Smooth muscle cell (in vitro differentiated cells): ENCODE measurements around the gene TM9SF4. TPM values are rescaled to one million over a fixed set of nuclear protein-coding genes. Genes with fewer than 3 reads are reported as not detected.

ENCODE experiments used
- DNase-seq: peaks from one replicate; lab custom pipeline; 2025; ENCODE audit not compliant: unreplicated experiment; lab: John Stamatoyannopoulos, UW
- H2AFZ ChIP-seq: fragments of 200-600 bp; sonication (generic); 2 replicates; pipeline ENCODE4 v1.6.0; 2016; ENCODE audit warnings: antibody characterized with exemption, low read depth, mild to moderate bottlenecking
- H3F3A ChIP-seq: fragments of 200-600 bp; sonication (generic); 2 replicates; pipeline ENCODE4 v1.6.0; 2017; ENCODE audit warnings: antibody characterized with exemption, low read depth
- H3K27ac ChIP-seq: fragments of 200-600 bp; sonication (generic); 2 replicates; pipeline ENCODE4 v1.5.1; 2016; ENCODE audit warnings: low read depth, mild to moderate bottlenecking
- H3K27me3 ChIP-seq: fragments of 200-600 bp; sonication (generic); 2 replicates; pipeline ENCODE4 v1.6.1; 2016; ENCODE audit warnings: low read depth, mild to moderate bottlenecking
- H3K36me3 ChIP-seq: fragments of 200-600 bp; sonication (generic); 2 replicates; pipeline ENCODE4 v1.5.1; 2016; ENCODE audit warnings: low read depth
- H3K4me1 ChIP-seq: fragments of 200-600 bp; sonication (generic); 2 replicates; pipeline ENCODE4 v1.5.1; 2016; ENCODE audit warnings: low read depth
- H3K4me2 ChIP-seq: fragments of 200-600 bp; sonication (generic); 2 replicates; pipeline ENCODE4 v1.6.0; 2016; ENCODE audit warnings: mild to moderate bottlenecking
- H3K4me3 ChIP-seq: fragments of 200-600 bp; sonication (generic); 2 replicates; pipeline ENCODE4 v1.5.1; 2016; ENCODE audit warnings: mild to moderate bottlenecking
- H3K79me2 ChIP-seq: fragments of 200-600 bp; sonication (generic); 2 replicates; pipeline ENCODE4 v1.6.0; 2016; ENCODE audit warnings: low read depth, mild to moderate bottlenecking
- H3K9ac ChIP-seq: fragments of 200-600 bp; sonication (generic); 2 replicates; pipeline ENCODE4 v1.6.0; 2016; ENCODE audit warnings: low read depth
- H3K9me3 ChIP-seq: fragments of 200-600 bp; sonication (generic); replicated peaks from 2 replicates; pipeline ENCODE4 v1.5.1; 2016; ENCODE audit warnings: low read depth
- H4K20me1 ChIP-seq: fragments of 200-600 bp; sonication (generic); 2 replicates; pipeline ENCODE4 v1.6.0; 2016; ENCODE audit warnings: low read depth
- WGBS: methylation state at CpG from one replicate; pipeline ENCODE4 v1.1.7; 2016; ENCODE audit warnings: low lambda C conversion rate; 5-methylcytosine and 5-hydroxymethylcytosine counted together
- polyA plus RNA-seq: library from polyadenylated mRNA; unstranded; fragments of >200 nt; fragmentation: Nextera tagmentation; extraction: Ambion mirVana; gene quantifications from 2 replicates; pipeline ENCODE4 v1.2.1, GENCODE V29; 2016
- total RNA-seq: library from RNA; depleted of rRNA; stranded (reverse); fragments of >200 nt; gene quantifications from 2 replicates; pipeline ENCODE4 v1.2.3, GENCODE V29; 2014
- TF ChIP-seq, protein P1 (sequence below): fragments of 200-600 bp; sonication (generic); IDR thresholded peaks from 2 replicates; pipeline ENCODE4 v1.5.1; 2017; ENCODE audit warnings: borderline replicate concordance, mild to moderate bottlenecking, antibody characterized with exemption; ENCODE audit not compliant: insufficient read depth, poor library complexity, severe bottlenecking

The TM9SF4 gene
- total and polyA plus RNA-seq, 2 experiments from 2014 or later, result 59.2 to 90.2 TPM

DNA sequence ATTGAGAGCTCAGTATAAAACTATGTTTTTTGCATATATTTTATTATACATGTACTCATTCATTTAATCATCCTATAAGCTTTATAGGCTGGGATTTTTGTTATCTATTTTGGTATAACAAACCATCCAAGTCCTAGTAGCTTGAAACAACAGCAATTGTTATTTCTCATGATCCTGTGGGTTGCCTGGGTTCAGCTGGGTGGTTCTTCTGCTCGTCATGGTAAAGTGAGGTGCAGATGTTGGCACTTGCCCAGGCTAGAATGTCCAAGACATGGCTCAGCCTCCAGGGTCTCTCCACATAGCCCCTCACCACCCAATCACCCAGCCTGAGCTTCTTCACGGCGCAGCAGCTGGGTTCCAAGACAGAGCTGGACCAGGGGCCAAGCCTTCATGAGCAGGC lies 20.8 kb upstream of the TM9SF4 start:
- Histone ChIP-seq H3K4me2 (no peak overlapping the region), H3K27ac (no peak overlapping the region), H3K27me3 (no peaks in the 10 kb centered on the region), H3K36me3 (no peaks in the 10 kb centered on the region), H3K9ac (no peak overlapping the region), H3F3A (no peaks in the 10 kb centered on the region), H2AFZ (no peak overlapping the region), H3K4me1 (no peaks in the 10 kb centered on the region), H4K20me1 (no peaks in the 10 kb centered on the region), H3K9me3 (no peaks in the 10 kb centered on the region), H3K4me3 (no peak overlapping the region), H3K79me2 (no peaks in the 10 kb centered on the region)
- no peak for DNase-seq
- TF ChIP-seq, protein P1, sequence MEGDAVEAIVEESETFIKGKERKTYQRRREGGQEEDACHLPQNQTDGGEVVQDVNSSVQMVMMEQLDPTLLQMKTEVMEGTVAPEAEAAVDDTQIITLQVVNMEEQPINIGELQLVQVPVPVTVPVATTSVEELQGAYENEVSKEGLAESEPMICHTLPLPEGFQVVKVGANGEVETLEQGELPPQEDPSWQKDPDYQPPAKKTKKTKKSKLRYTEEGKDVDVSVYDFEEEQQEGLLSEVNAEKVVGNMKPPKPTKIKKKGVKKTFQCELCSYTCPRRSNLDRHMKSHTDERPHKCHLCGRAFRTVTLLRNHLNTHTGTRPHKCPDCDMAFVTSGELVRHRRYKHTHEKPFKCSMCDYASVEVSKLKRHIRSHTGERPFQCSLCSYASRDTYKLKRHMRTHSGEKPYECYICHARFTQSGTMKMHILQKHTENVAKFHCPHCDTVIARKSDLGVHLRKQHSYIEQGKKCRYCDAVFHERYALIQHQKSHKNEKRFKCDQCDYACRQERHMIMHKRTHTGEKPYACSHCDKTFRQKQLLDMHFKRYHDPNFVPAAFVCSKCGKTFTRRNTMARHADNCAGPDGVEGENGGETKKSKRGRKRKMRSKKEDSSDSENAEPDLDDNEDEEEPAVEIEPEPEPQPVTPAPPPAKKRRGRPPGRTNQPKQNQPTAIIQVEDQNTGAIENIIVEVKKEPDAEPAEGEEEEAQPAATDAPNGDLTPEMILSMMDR, result no peak
- 95% methylated on average over 3 of the region's 3 CpGs for WGBS

DNA sequence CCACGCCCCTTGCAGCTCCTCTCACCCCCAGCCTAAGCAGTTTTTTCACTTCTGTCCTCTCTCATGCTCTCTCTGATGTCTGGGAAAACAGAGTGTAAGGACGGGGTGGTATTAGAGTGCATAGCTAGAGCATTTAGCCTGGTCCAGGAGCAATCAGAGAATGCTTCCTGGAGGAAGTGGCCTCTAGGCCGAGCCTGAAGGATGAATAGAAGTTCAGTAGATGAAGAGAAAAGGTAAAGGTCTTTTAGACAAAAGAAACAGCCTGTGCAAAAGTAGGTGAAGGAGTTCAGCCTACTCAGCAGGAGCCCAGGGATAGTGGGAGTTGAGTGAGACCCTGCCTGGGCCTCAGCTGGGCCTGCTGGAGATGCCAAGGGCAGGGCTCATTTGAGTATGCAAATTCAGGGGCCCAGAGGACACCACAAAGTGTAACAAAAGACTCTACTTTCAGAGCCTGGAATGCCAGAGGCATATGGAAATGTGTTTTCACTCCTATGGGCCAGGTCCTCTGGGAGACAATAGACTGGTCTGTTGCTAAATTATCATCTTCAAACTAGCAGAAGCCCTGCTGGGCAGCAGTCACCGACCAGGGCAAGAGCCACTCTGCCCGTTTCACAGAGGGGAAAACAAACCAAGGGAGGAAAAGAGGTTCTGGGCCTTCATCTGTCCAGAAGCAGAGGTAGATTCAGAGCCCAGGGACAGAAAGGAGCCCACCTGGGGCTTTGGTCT lies 19.7 kb upstream of the TM9SF4 start:
- Histone ChIP-seq H3K27me3 (no peaks in the 10 kb centered on the region), H3K9me3 (no peaks in the 10 kb centered on the region), H3K36me3 (no peaks in the 10 kb centered on the region), H3K27ac (no peak overlapping the region), H4K20me1 (no peaks in the 10 kb centered on the region), H3K79me2 (no peaks in the 10 kb centered on the region), H3K9ac (no peak overlapping the region), H2AFZ (no peak overlapping the region), H3K4me2 (no peak overlapping the region), H3K4me3 (no peak overlapping the region), H3F3A (no peaks in the 10 kb centered on the region), H3K4me1 (no peaks in the 10 kb centered on the region)
- DNase-seq, result no peak
- TF ChIP-seq, protein P1, result no peak
- WGBS, result 53% methylated on average over 5 of the region's 5 CpGs

DNA sequence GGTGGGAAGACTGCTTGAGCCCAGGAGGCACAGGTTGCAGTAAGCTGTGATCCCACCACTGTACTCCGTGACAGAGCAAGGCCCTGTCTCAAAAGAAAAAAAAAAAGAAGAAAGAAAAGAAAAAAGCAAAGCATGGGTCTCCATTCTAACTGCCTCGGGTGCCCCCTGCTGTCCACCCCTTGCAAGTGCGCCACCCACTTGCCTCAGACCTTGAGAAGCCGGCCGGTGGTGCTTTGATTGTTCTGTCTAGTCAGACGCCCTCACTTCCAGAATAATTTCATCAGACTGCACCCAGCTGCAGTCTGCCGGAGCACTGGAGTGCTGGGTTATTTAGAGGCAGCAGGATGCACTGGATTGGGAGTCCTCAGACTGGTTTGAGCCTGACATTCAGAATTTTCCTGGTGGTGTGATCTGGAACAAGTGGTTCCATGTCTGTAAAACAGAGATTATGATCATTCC lies 17.6 kb upstream of the TM9SF4 start:
- WGBS, result 5% methylated on average over 7 of the region's 7 CpGs

More for the DNA sequence above, 17.6 kb upstream of the TM9SF4 start:
- H3K9me3 ChIP-seq, result no peaks in the 10 kb centered on the region
- no peak overlapping the region for H3K27ac ChIP-seq
- H3K4me1 ChIP-seq, result no peaks in the 10 kb centered on the region
- no peaks in the 10 kb centered on the region for H3K27me3 ChIP-seq
- no peak overlapping the region for H3K4me2 ChIP-seq
- TF ChIP-seq, protein P1, result peak; percentile 99
- H2AFZ ChIP-seq, result no peak overlapping the region
- no peak overlapping the region for H3K4me3 ChIP-seq
- no peaks in the 10 kb centered on the region for H3F3A ChIP-seq
- no peaks in the 10 kb centered on the region for H3K36me3 ChIP-seq
- H3K9ac ChIP-seq, result no peak overlapping the region
- H3K79me2 ChIP-seq, result no peaks in the 10 kb centered on the region
- peak; percentile 50 for DNase-seq
- no peaks in the 10 kb centered on the region for H4K20me1 ChIP-seq
